DND-41 (cell line): ENCODE measurements around the gene CYREN.

Source experiments
- EZH2 ChIP-seq: IDR thresholded peaks from 3 replicates; pipeline ENCODE4 v1.6.1; 2012; ENCODE audit warnings: borderline replicate concordance, low read depth, mild to moderate bottlenecking, moderate library complexity, low read length, inconsistent platforms; ENCODE audit not compliant: severe bottlenecking
- TF ChIP-seq, protein P1 (sequence below): IDR thresholded peaks from 2 replicates; pipeline ENCODE4 v1.5.1; 2012; ENCODE audit warnings: borderline replicate concordance, low read length, moderate library complexity, mild to moderate bottlenecking; ENCODE audit not compliant: poor library complexity, severe bottlenecking; ENCODE audit errors: extremely low read depth

DNA sequence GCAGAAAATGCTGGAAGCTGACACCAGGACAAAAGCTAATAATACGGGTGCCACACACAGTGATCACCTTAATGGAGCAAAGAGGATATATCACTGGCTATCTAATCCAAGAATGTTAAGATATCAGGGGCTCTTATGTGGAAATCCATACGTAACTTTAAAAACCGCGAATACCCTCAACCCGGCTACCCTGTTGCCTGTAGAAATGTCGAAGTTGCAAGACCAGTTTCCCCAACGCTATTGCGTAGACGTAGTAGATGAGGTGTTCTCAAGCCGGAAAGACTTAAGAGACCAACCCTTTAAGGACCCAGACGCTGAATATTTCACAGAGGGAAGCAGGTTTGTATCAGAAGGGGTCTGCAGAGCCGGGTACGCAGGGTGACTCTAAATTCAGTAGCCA lies 7.9 kb upstream of the CYREN start:
- TF ChIP-seq, protein P1, sequence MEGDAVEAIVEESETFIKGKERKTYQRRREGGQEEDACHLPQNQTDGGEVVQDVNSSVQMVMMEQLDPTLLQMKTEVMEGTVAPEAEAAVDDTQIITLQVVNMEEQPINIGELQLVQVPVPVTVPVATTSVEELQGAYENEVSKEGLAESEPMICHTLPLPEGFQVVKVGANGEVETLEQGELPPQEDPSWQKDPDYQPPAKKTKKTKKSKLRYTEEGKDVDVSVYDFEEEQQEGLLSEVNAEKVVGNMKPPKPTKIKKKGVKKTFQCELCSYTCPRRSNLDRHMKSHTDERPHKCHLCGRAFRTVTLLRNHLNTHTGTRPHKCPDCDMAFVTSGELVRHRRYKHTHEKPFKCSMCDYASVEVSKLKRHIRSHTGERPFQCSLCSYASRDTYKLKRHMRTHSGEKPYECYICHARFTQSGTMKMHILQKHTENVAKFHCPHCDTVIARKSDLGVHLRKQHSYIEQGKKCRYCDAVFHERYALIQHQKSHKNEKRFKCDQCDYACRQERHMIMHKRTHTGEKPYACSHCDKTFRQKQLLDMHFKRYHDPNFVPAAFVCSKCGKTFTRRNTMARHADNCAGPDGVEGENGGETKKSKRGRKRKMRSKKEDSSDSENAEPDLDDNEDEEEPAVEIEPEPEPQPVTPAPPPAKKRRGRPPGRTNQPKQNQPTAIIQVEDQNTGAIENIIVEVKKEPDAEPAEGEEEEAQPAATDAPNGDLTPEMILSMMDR: no peak
- no peak for TF ChIP-seq EZH2
